SK-N-SH (cell line): Measurements from ENCODE around the gene ABHD1. TPM values are rescaled to one million over a fixed set of nuclear protein-coding genes. Genes with fewer than 3 reads are reported as not detected.

Experiments used
- CTCF ChIA-PET: fragments of 300-600, 350-600 bp; formaldehyde crosslinking; extraction: SDS; loops from one replicate; lab custom pipeline; 2021; lab: Yijun Ruan, JAX
- POLR2A ChIA-PET: fragments of 350-600 bp; sonication (Branson Sonifier 250); formaldehyde crosslinking; extraction: SDS; loops from one replicate; lab custom pipeline; 2020; ENCODE audit warnings: antibody characterized with exemption, inconsistent platforms; lab: Yijun Ruan, JAX
- DNase-seq: peaks from one replicate; pipeline ENCODE4 v3.0.0; 2012
- H2AFZ ChIP-seq: fragments of 200-600 bp; sonication (generic); 2 replicates; pipeline ENCODE4 v1.8.1; 2016; ENCODE audit warnings: antibody characterized with exemption, mild to moderate bottlenecking, low read depth
- H3F3A ChIP-seq: fragments of 200-600 bp; sonication (generic); replicated peaks from 2 replicates; pipeline ENCODE3; 2016; ENCODE audit warnings: antibody characterized with exemption, mild to moderate bottlenecking; ENCODE audit not compliant: insufficient read depth
- H3K27ac ChIP-seq, 2 experiments: fragments of 200-500 bp in 1 of 2; fragments of 200-600 bp in 1 of 2; sonication (Bioruptor generic) in 1 of 2; sonication (generic), shearing (Covaris generic) in 1 of 2; 2 replicates each; pipeline versions ENCODE4 v1.5.1 to v1.6.1; 2014 to 2016; ENCODE audit warnings: low read depth in 2 of 2, inconsistent platforms in 1 of 2, low read length in 1 of 2, mild to moderate bottlenecking in 1 of 2, mixed read lengths in 1 of 2
- H3K27me3 ChIP-seq: fragments of 200-600 bp; sonication (generic), shearing (Covaris generic); 2 replicates; pipeline ENCODE4 v1.6.1; 2016; ENCODE audit warnings: mixed run types; ENCODE audit not compliant: insufficient read depth
- H3K36me3 ChIP-seq, 2 experiments: fragments of 200-500 bp in 1 of 2; fragments of 200-600 bp in 1 of 2; sonication (Bioruptor generic) in 1 of 2; sonication (generic) in 1 of 2; replicated peaks in 1 of 2; 2 replicates each; pipeline versions ENCODE3 to v1.5.1; 2014 to 2016; ENCODE audit warnings: low read length in 1 of 2, mild to moderate bottlenecking in 1 of 2; ENCODE audit not compliant: insufficient read depth in 2 of 2, control insufficient read depth in 1 of 2
- H3K4me1 ChIP-seq, 2 experiments: fragments of 200-500 bp in 1 of 2; fragments of 200-600 bp in 1 of 2; sonication (Bioruptor generic) in 1 of 2; sonication (generic), shearing (Covaris generic) in 1 of 2; 2 replicates each; pipeline versions ENCODE4 v1.5.1 to v1.6.1; 2014 to 2016; ENCODE audit warnings: low read depth in 1 of 2, low read length in 1 of 2, mixed run types in 1 of 2; ENCODE audit not compliant: insufficient read depth in 2 of 2, control insufficient read depth in 1 of 2
- H3K4me2 ChIP-seq: fragments of 200-600 bp; sonication (generic), shearing (Covaris generic); 2 replicates; pipeline ENCODE4 v1.6.1; 2017; ENCODE audit warnings: mixed run types
- H3K4me3 ChIP-seq, 2 experiments: fragments of 200-500 bp in 1 of 2; fragments of 200-600 bp in 1 of 2; sonication (Bioruptor generic) in 1 of 2; sonication (generic), shearing (Covaris generic) in 1 of 2; 2 replicates each; pipeline versions ENCODE4 v1.5.1 to v1.8.1; 2014 to 2016; ENCODE audit warnings: low read depth in 2 of 2, inconsistent platforms in 1 of 2, low read length in 1 of 2, mild to moderate bottlenecking in 1 of 2, mixed read lengths in 1 of 2, moderate library complexity in 1 of 2
- H3K79me2 ChIP-seq: fragments of 200-600 bp; sonication (generic); 2 replicates; pipeline ENCODE4 v1.8.1; 2017; ENCODE audit warnings: mild to moderate bottlenecking; ENCODE audit not compliant: insufficient read depth
- H3K9ac ChIP-seq: fragments of 200-600 bp; sonication (generic); 2 replicates; pipeline ENCODE4 v1.6.1; 2017; ENCODE audit warnings: mixed run types
- H3K9me2 ChIP-seq: fragments of 200-600 bp; sonication (generic); 2 replicates; pipeline ENCODE4 v1.6.1; 2017; ENCODE audit warnings: mixed run types
- H3K9me3 ChIP-seq: fragments of 200-600 bp; sonication (generic); 2 replicates; pipeline ENCODE4 v1.6.1; 2017; ENCODE audit warnings: mixed run types, mild to moderate bottlenecking, moderate library complexity
- H4K20me1 ChIP-seq: fragments of 200-600 bp; sonication (generic); 2 replicates; pipeline ENCODE4 v1.6.1; 2017; ENCODE audit warnings: mild to moderate bottlenecking, mixed run types; ENCODE audit not compliant: insufficient read depth
- EZH2phosphoT487 ChIP-seq: fragments of 200-600 bp; sonication (generic); IDR thresholded peaks from 2 replicates; pipeline ENCODE4 v1.6.1; 2017; ENCODE audit warnings: low read depth, mixed run types, mild to moderate bottlenecking, antibody characterized with exemption, moderate library complexity, borderline replicate concordance
- FOXJ3 ChIP-seq: sonication (generic); formaldehyde crosslinking; IDR thresholded peaks from 2 replicates; pipeline ENCODE4 v1.5.1; 2020; ENCODE audit warnings: mild to moderate bottlenecking, missing genetic modification reagents
- GATA2 ChIP-seq: sonication (generic); formaldehyde crosslinking; IDR thresholded peaks from 2 replicates; pipeline ENCODE4 v1.5.0; 2020; ENCODE audit warnings: mild to moderate bottlenecking, missing genetic modification reagents
- IRF3 ChIP-seq: fragments of 150-350 bp; IDR thresholded peaks from 2 replicates; pipeline ENCODE4 v1.6.1; 2016; ENCODE audit warnings: mild to moderate bottlenecking, low read depth, low read length
- PBX3 ChIP-seq: IDR thresholded peaks from 2 replicates; pipeline ENCODE4; 2012
- POLR2AphosphoS5 ChIP-seq: IDR thresholded peaks from 2 replicates; pipeline ENCODE4 v1.6.1; 2012; ENCODE audit warnings: low read depth, low read length
- SMC3 ChIP-seq: IDR thresholded peaks from 2 replicates; pipeline ENCODE4 v1.6.1; 2012; ENCODE audit warnings: low read depth, low read length, improper control_type of control experiment
- TCF12 ChIP-seq: IDR thresholded peaks from 2 replicates; pipeline ENCODE4 v1.4.0; 2012
- TEAD4 ChIP-seq: IDR thresholded peaks from 2 replicates; pipeline ENCODE4 v1.4.0; 2012; ENCODE audit warnings: mild to moderate bottlenecking, borderline replicate concordance; ENCODE audit not compliant: insufficient read depth
- USF1 ChIP-seq: IDR thresholded peaks from 2 replicates; pipeline ENCODE4 v1.4.0; 2012; ENCODE audit warnings: low read depth, borderline replicate concordance
- USF2 ChIP-seq: fragments of 150-350 bp; IDR thresholded peaks from 2 replicates; pipeline ENCODE4 v1.6.1; 2017; ENCODE audit warnings: antibody characterized with exemption, low read length, low read depth, borderline replicate concordance
- WGBS: methylation state at CpG from one replicate; pipeline ENCODE4 v1.1.6; 2017; ENCODE audit warnings: low lambda C conversion rate; 5-methylcytosine and 5-hydroxymethylcytosine counted together
- polyA plus RNA-seq, 3 experiments: library from polyadenylated mRNA; depleted of rRNA; stranded (reverse); fragments of >200 nt; gene quantifications; 2 replicates each; pipeline ENCODE4 v1.2.3, GENCODE V29; 2012

Gene ABHD1
- polyA plus RNA-seq, 1 of the 3 experiments (the other 2 are of a cell fraction): 3.3 TPM

- TF ChIP-seq USF2: no peak
- TF ChIP-seq SMC3: no peak
Measured at GRCh38 chr2:27091746-27092695, 31.6 kb upstream of the ABHD1 start (continued).

- H3F3A ChIP-seq: no peaks in the 10 kb centered on the region
Measured at GRCh38 chr2:27092696-27093429, 30.8 kb upstream of the ABHD1 start.

GRCh38 chr2:27093430-27094352 is 29.9 kb upstream of the ABHD1 start:
- Histone ChIP-seq H3K4me3 (no peak overlapping the region), H2AFZ (no peak overlapping the region), H3K4me2 (no peak overlapping the region), H3F3A (no peaks in the 10 kb centered on the region), H3K9me3 (no peaks in the 10 kb centered on the region), H3K79me2 (no peaks in the 10 kb centered on the region), H3K9me2 (no peaks in the 10 kb centered on the region), H3K36me3 (no peaks in the 10 kb centered on the region), H3K9ac (no peak overlapping the region), H3K27me3 (no peaks in the 10 kb centered on the region), H3K4me1 (peaks cover 4 to 28% of the 10 kb centered on the region in 2 experiments; a peak in 2 of 4 replicates), H4K20me1 (no peaks in the 10 kb centered on the region), H3K27ac (no peak overlapping the region)
- no peak for TF ChIP-seq FOXJ3 (CRISPR knock-in tag)
- TF ChIP-seq IRF3: no peak
- TF ChIP-seq USF1: no peak
- TF ChIP-seq POLR2AphosphoS5: no peak
- no peak for TF ChIP-seq TCF12
- TF ChIP-seq SMC3: no peak
- no peak for TF ChIP-seq EZH2phosphoT487
- TF ChIP-seq TEAD4: no peak
- ChIA-PET POLR2A (interaction anchor here (1.4 kb wide), 1 partner anchor 30 kb away, joined by 3 read pairs; the partner anchor contains the start of gene ABHD1), CTCF (interaction anchor here (0.8 to 5.1 kb wide), 13 partner anchors 15 to 209 kb away, joined by 3 to 32 read pairs (median 4); partner anchors contain the start of genes CGREF1, EMILIN1 and TRIM54)
- no peak for DNase-seq
- 90% methylated on average over 6 of the region's 6 CpGs for WGBS

More at GRCh38 chr2:27092696-27093429, 30.8 kb upstream of the ABHD1 start:
- ChIA-PET CTCF (interaction anchor here (0.9 to 4.5 kb wide), 11 partner anchors 31 to 211 kb away, joined by 3 to 24 read pairs (median 4); partner anchors contain the start of genes ABHD1 and TRIM54), POLR2A (interaction anchor here (1.4 kb wide), 1 partner anchor 30 kb away, joined by 3 read pairs; the partner anchor contains the start of gene ABHD1)
- no peaks in the 10 kb centered on the region for H3K27me3 ChIP-seq
- H4K20me1 ChIP-seq: no peaks in the 10 kb centered on the region
- H3K79me2 ChIP-seq: no peaks in the 10 kb centered on the region
- peaks cover 4 to 31% of the 10 kb centered on the region in 2 experiments; a peak in 2 of 4 replicates for H3K4me1 ChIP-seq
- H3K4me3 ChIP-seq: no peak overlapping the region
- no peaks in the 10 kb centered on the region for H3K36me3 ChIP-seq
- no peaks in the 10 kb centered on the region for H3K9me2 ChIP-seq
- H3K9me3 ChIP-seq: no peaks in the 10 kb centered on the region
- H3K4me2 ChIP-seq: no peak overlapping the region
- TF ChIP-seq PBX3: no peak
- no peak for TF ChIP-seq GATA2 (CRISPR knock-in tag)
- 87% methylated on average over 10 of the region's 10 CpGs for WGBS
- no peak for DNase-seq
- H2AFZ ChIP-seq: no peak overlapping the region
- no peak overlapping the region for H3K9ac ChIP-seq
- H3K27ac ChIP-seq: no peak overlapping the region
